Measurements from ENCODE around the gene ROBO1.

ROBO1 gene

DNA sequence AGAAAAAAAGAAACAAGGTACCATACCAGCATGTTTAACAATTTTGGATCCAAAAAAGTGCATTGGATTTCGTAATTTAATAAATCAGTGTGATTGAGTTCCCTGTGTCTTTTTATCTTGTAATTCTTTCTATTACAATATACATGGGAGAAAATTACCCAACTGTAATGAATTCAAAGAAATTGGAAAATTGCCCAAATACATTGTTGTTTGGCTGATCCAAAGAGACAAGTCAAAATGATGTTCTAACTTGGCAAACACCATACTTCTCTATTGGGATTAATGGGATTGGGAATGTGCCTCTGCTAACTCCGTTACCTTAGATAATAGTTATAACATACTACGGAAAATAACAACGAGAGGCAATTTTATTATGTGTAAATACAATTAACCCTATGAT lies 1097.1 kb downstream of the ROBO1 start:
- Histone ChIP-seq H3K27ac (ENCODE audit: low read length) (no peak overlapping the region), H3F3A (ENCODE audit: insufficient read depth, low read length) (no peaks in the 10 kb centered on the region), H3K36me3 (replicated peaks; ENCODE audit: insufficient read depth, low read length) (no peaks in the 10 kb centered on the region), H4K20me1 (ENCODE audit: insufficient read depth, low read length) (no peaks in the 10 kb centered on the region), H3K9ac (ENCODE audit: low read length) (no peak overlapping the region), H3K27me3 (replicated peaks; ENCODE audit: insufficient read depth, low read length) (no peaks in the 10 kb centered on the region), H3K9me2 (replicated peaks; ENCODE audit: insufficient read depth, low read length) (no peaks in the 10 kb centered on the region), H3K4me2 (ENCODE audit: low read depth, low read length) (no peak overlapping the region), H3K4me3 (ENCODE audit: low read length) (no peak overlapping the region), H2AFZ (ENCODE audit: low read length) (no peak overlapping the region), H3K79me2 (ENCODE audit: low read length) (no peaks in the 10 kb centered on the region), H3K4me1 (ENCODE audit: low read length) (no peaks in the 10 kb centered on the region), H3K9me3 (replicated peaks; ENCODE audit: insufficient read depth, low read length) (no peaks in the 10 kb centered on the region)
- TF ChIP-seq EZH2 (optimal IDR thresholded peaks at IDR 0.05; ENCODE audit: low read depth, low read length): no peak
- no peak for DNase-seq

DNA sequence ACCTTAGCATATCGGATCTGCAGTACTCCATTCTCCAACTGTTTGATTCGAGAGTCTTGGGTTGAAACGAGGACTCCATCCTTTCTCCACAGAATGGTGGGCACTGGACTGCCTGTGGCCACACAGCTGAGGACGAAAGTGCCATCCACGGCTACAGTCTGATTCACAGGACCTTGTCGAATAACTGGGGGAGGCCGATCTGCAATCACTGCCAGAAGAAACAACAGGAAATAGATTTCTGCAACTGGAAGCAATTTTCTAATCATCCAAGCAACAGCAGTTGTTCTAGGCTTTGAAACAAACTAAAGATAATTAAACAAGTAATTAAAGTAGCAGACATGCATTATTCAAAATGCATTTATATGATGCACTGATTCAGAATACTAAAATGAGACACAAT lies 1097.7 kb downstream of the ROBO1 start:
- Histone ChIP-seq H3K27ac (ENCODE audit: low read length) (no peak overlapping the region), H3K9ac (ENCODE audit: low read length) (no peak overlapping the region), H3K9me3 (replicated peaks; ENCODE audit: insufficient read depth, low read length) (no peaks in the 10 kb centered on the region), H3K9me2 (replicated peaks; ENCODE audit: insufficient read depth, low read length) (no peaks in the 10 kb centered on the region), H3K79me2 (ENCODE audit: low read length) (no peaks in the 10 kb centered on the region), H3F3A (ENCODE audit: insufficient read depth, low read length) (no peaks in the 10 kb centered on the region), H2AFZ (ENCODE audit: low read length) (no peak overlapping the region), H3K4me2 (ENCODE audit: low read depth, low read length) (no peak overlapping the region), H3K36me3 (replicated peaks; ENCODE audit: insufficient read depth, low read length) (no peaks in the 10 kb centered on the region), H3K4me3 (ENCODE audit: low read length) (no peak overlapping the region), H3K4me1 (ENCODE audit: low read length) (no peaks in the 10 kb centered on the region), H3K27me3 (replicated peaks; ENCODE audit: insufficient read depth, low read length) (no peaks in the 10 kb centered on the region), H4K20me1 (ENCODE audit: insufficient read depth, low read length) (no peaks in the 10 kb centered on the region)
- TF ChIP-seq, protein P1, sequence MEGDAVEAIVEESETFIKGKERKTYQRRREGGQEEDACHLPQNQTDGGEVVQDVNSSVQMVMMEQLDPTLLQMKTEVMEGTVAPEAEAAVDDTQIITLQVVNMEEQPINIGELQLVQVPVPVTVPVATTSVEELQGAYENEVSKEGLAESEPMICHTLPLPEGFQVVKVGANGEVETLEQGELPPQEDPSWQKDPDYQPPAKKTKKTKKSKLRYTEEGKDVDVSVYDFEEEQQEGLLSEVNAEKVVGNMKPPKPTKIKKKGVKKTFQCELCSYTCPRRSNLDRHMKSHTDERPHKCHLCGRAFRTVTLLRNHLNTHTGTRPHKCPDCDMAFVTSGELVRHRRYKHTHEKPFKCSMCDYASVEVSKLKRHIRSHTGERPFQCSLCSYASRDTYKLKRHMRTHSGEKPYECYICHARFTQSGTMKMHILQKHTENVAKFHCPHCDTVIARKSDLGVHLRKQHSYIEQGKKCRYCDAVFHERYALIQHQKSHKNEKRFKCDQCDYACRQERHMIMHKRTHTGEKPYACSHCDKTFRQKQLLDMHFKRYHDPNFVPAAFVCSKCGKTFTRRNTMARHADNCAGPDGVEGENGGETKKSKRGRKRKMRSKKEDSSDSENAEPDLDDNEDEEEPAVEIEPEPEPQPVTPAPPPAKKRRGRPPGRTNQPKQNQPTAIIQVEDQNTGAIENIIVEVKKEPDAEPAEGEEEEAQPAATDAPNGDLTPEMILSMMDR (IDR thresholded peaks at IDR 0.05; ENCODE audit: low read length): no peak
- TF ChIP-seq EZH2phosphoT487 (IDR thresholded peaks at IDR 0.05; ENCODE audit: low read length) (no peak), EZH2 (optimal IDR thresholded peaks at IDR 0.05; ENCODE audit: low read depth, low read length) (no peak)
- DNase-seq: no peak

GRCh38 chr3:78668302-78668701 lies 1099.5 kb downstream of the ROBO1 start:
- no peak overlapping the region for H2AFZ ChIP-seq (ENCODE audit: low read length)
- H3K9me3 ChIP-seq (replicated peaks; ENCODE audit: insufficient read depth, low read length): no peaks in the 10 kb centered on the region
- TF ChIP-seq EZH2phosphoT487 (IDR thresholded peaks at IDR 0.05; ENCODE audit: low read length) (no peak), EZH2 (optimal IDR thresholded peaks at IDR 0.05; ENCODE audit: low read depth, low read length) (no peak)
- TF ChIP-seq, protein P1 (IDR thresholded peaks at IDR 0.05; ENCODE audit: low read length): no peak
- no peak overlapping the region for H3K9ac ChIP-seq (ENCODE audit: low read length)
- no peak overlapping the region for H3K4me2 ChIP-seq (ENCODE audit: low read depth, low read length)
- H3K27me3 ChIP-seq (replicated peaks; ENCODE audit: insufficient read depth, low read length): no peaks in the 10 kb centered on the region
- no peak for DNase-seq
- no peak overlapping the region for H3K4me3 ChIP-seq (ENCODE audit: low read length)
- H3K27ac ChIP-seq (ENCODE audit: low read length): no peak overlapping the region
- H3K79me2 ChIP-seq (ENCODE audit: low read length): no peaks in the 10 kb centered on the region
- no peaks in the 10 kb centered on the region for H3K4me1 ChIP-seq (ENCODE audit: low read length)
- no peaks in the 10 kb centered on the region for H3F3A ChIP-seq (ENCODE audit: insufficient read depth, low read length)
- H4K20me1 ChIP-seq (ENCODE audit: insufficient read depth, low read length): no peaks in the 10 kb centered on the region
- H3K9me2 ChIP-seq (replicated peaks; ENCODE audit: insufficient read depth, low read length): no peaks in the 10 kb centered on the region
- H3K36me3 ChIP-seq (replicated peaks; ENCODE audit: insufficient read depth, low read length): no peaks in the 10 kb centered on the region

GRCh38 chr3:78666470-78666800 lies 1101.4 kb downstream of the ROBO1 start:
- Histone ChIP-seq H4K20me1 (ENCODE audit: insufficient read depth, low read length) (no peaks in the 10 kb centered on the region), H2AFZ (ENCODE audit: low read length) (no peak overlapping the region), H3K27me3 (replicated peaks; ENCODE audit: insufficient read depth, low read length) (no peaks in the 10 kb centered on the region), H3K9me2 (replicated peaks; ENCODE audit: insufficient read depth, low read length) (no peaks in the 10 kb centered on the region), H3K79me2 (ENCODE audit: low read length) (no peaks in the 10 kb centered on the region), H3K9ac (ENCODE audit: low read length) (no peak overlapping the region), H3K27ac (ENCODE audit: low read length) (no peak overlapping the region), H3K4me1 (ENCODE audit: low read length) (no peaks in the 10 kb centered on the region), H3K4me2 (ENCODE audit: low read depth, low read length) (no peak overlapping the region), H3K9me3 (replicated peaks; ENCODE audit: insufficient read depth, low read length) (no peaks in the 10 kb centered on the region), H3F3A (ENCODE audit: insufficient read depth, low read length) (no peaks in the 10 kb centered on the region), H3K4me3 (ENCODE audit: low read length) (no peak overlapping the region), H3K36me3 (replicated peaks; ENCODE audit: insufficient read depth, low read length) (no peaks in the 10 kb centered on the region)
- DNase-seq: no peak
- TF ChIP-seq EZH2phosphoT487 (IDR thresholded peaks at IDR 0.05; ENCODE audit: low read length) (no peak), EZH2 (optimal IDR thresholded peaks at IDR 0.05; ENCODE audit: low read depth, low read length) (no peak)
- TF ChIP-seq, protein P1 (IDR thresholded peaks at IDR 0.05; ENCODE audit: low read length): no peak

All from MM.1S (cell line).